CD4-positive, alpha-beta memory T cell (primary cell): ENCODE measurements around the gene TOGARAM1. TPM values are rescaled to one million over a fixed set of nuclear protein-coding genes. Genes with fewer than 3 reads are reported as not detected.

Source experiments
- CTCF ChIA-PET: fragments of 350-600 bp; sonication (Branson Sonifier 250); formaldehyde crosslinking; loops from one replicate; lab custom pipeline; 2021; ENCODE audit warnings: inconsistent platforms; ENCODE audit not compliant: partially characterized antibody; lab: Charles Lee
- POLR2A ChIA-PET: fragments of 350-600 bp; sonication (Branson Sonifier 250); formaldehyde crosslinking; loops from one replicate; lab custom pipeline; 2021; ENCODE audit not compliant: partially characterized antibody; lab: Charles Lee
- DNase-seq, 5 donors: peaks; one replicate each; pipeline versions ENCODE4 v3.0.0 to v3.0.0-alpha.2; 2020 to 2022; ENCODE audit warnings: mixed read lengths in 1 of 5
- H3K27ac ChIP-seq: one replicate; pipeline ENCODE4 v1.7.0; 2013; ENCODE audit warnings: low read depth, low read length
- H3K27me3 ChIP-seq: 2 replicates; pipeline ENCODE4 v1.7.0; 2013; ENCODE audit warnings: mild to moderate bottlenecking, low read length, moderate library complexity; ENCODE audit not compliant: insufficient read depth
- H3K36me3 ChIP-seq: 2 replicates; pipeline ENCODE4 v1.7.0; 2013; ENCODE audit warnings: mild to moderate bottlenecking, low read length, moderate library complexity; ENCODE audit not compliant: insufficient read depth
- H3K4me1 ChIP-seq: 2 replicates; pipeline ENCODE4 v1.7.0; 2013; ENCODE audit warnings: mild to moderate bottlenecking, low read length, moderate library complexity; ENCODE audit not compliant: insufficient read depth
- H3K4me3 ChIP-seq, 2 donors: one replicate each; pipeline ENCODE4 v1.7.0; 2013; ENCODE audit warnings: low read length in 2 of 2, mild to moderate bottlenecking in 1 of 2
- H3K9me3 ChIP-seq, 2 donors: one replicate each; pipeline ENCODE4 v1.7.0; 2013; ENCODE audit warnings: low read length in 2 of 2, control low read depth in 1 of 2; ENCODE audit not compliant: control insufficient read depth in 1 of 2
- H3K27ac Mint-ChIP-seq, 7 donors: one replicate each; pipeline ENCODE4 v1.8.0; 2020 to 2021; ENCODE audit warnings: mixed read lengths in 7 of 7, mild to moderate bottlenecking in 6 of 7, inconsistent platforms in 3 of 7, moderate library complexity in 3 of 7
- H3K27me3 Mint-ChIP-seq, 2 donors: one replicate each; pipeline ENCODE4 v1.8.0; 2020 to 2021; ENCODE audit warnings: mixed read lengths in 2 of 2
- H3K36me3 Mint-ChIP-seq, 2 donors: one replicate each; pipeline ENCODE4 v1.8.0; 2020 to 2021; ENCODE audit warnings: mixed read lengths in 2 of 2, inconsistent platforms in 1 of 2, mild to moderate bottlenecking in 1 of 2
- H3K4me1 Mint-ChIP-seq, 4 donors: one replicate each; pipeline ENCODE4 v1.8.0; 2020 to 2021; ENCODE audit warnings: mixed read lengths in 4 of 4, mild to moderate bottlenecking in 1 of 4
- H3K4me3 Mint-ChIP-seq, 8 donors: one replicate each; pipeline ENCODE4 v1.8.0; 2020 to 2021; ENCODE audit warnings: mixed read lengths in 8 of 8, mild to moderate bottlenecking in 7 of 8, moderate library complexity in 6 of 8, inconsistent platforms in 3 of 8
- H3K9me3 Mint-ChIP-seq, 8 donors: one replicate each; pipeline ENCODE4 v1.8.0; 2020 to 2021; ENCODE audit warnings: mixed read lengths in 8 of 8, mild to moderate bottlenecking in 5 of 8, inconsistent platforms in 3 of 8, moderate library complexity in 1 of 8
- intact Hi-C: fragments of 100-400 bp; cut with micrococcal nuclease; formaldehyde crosslinking; loops from one replicate; pipeline ENCODE4 v1.15.1; 2023
- polyA plus RNA-seq, 2 donors: library from polyadenylated mRNA; unstranded; fragments of 300-500 nt; fragmentation: Illumina TruSeq; gene quantifications; one replicate each; pipeline ENCODE4 v1.2.3, GENCODE V29; 2021
- total RNA-seq, 2 experiments: library from RNA; stranded (reverse); gene quantifications; one replicate each; pipeline ENCODE4 v1.2.3, GENCODE V29; 2021

TOGARAM1 gene
- total and polyA plus RNA-seq, 4 experiments from 2014 or later = 7.2 to 11.5 (median 10.0) TPM

DNA sequence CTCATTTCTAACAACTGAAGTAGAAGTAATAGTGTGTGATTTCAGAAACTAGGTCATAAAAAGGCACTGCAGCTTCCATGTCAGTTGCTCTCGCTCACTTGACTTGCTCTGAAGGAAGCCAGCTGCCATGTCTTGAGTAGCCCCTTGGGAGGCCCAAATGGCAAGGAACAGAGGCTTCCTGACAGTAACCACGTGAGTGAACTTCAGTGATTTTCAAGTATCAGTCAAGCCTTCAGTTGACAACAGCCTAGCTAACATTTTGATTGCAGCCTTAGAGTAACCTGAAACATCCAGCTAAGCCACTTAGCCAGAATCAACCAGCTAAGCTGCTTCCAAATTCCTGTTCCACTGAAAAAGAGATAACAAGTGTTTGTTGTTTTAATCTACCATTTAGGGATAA lies 26.7 kb downstream of the TOGARAM1 start:
- peaks cover 0 to 2% (median 0%) of the 10 kb centered on the region in 8 donors for H3K9me3 Mint-ChIP-seq
- H3K4me1 Mint-ChIP-seq = peaks cover 7 to 18% (median 9%) of the 10 kb centered on the region in 4 donors
- no peaks in the 10 kb centered on the region for H3K9me3 ChIP-seq
- H3K4me3 Mint-ChIP-seq = no peak overlapping the region
- H3K27ac ChIP-seq = no peak overlapping the region
- intact Hi-C loops = no loop called here
- peak overlapping the region in 2 of 7 donors; percentile 17 to 48 for H3K27ac Mint-ChIP-seq
- no peak overlapping the region for H3K4me3 ChIP-seq
- H3K27me3 Mint-ChIP-seq = no peaks in the 10 kb centered on the region
- H3K27me3 ChIP-seq = no peaks in the 10 kb centered on the region
- ChIA-PET CTCF (no interaction called here), POLR2A (no interaction called here)
- H3K36me3 Mint-ChIP-seq = peaks cover 0 to 2% of the 10 kb centered on the region in 2 donors
- no peaks in the 10 kb centered on the region for H3K4me1 ChIP-seq
- H3K36me3 ChIP-seq = no peaks in the 10 kb centered on the region
- DNase-seq = no peak

DNA sequence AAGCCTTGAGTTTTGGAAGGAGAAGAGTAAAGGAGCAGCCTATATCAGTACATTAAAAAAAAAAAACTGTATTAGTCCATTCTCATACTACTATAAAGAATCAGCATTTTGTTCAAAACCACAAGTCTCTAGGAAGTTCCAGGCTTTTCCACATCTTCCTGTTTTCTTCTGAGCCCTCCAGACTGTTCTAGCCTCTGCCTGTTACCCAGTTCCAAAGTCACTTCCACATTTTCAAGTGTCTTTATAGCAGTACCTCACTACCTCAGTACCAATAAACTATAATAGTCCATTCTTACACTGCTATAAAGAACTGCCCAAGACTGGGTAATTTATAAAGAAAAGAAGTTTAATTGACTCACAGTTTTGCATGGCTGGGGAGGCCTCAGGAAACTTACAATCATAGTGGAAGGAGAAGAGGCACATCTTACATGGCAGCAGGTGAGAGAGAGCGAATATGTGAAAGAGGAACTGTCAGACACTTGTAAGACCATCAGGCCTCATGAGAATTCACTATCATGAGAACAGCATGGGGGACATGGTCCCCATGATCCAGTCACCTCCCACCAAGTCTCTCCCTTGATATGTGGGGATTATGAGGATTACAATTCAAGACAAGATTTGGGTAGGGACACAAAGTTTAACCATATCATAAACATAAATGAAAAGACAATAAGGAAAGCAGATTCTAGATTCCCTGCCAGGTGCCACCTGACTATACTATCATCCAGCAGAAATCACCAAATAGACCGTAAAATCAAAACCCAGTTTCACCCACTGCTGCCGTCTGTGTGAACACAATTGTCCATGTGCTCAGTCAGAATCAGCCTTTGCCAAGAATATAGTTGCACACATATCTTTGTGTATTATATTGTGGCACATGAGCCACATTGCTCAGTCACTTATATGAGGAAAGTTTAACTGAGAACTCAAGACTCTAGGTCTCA lies 27.8 kb downstream of the TOGARAM1 start:
- Mint-ChIP-seq H3K9me3 (peaks cover 0 to 2% (median 0%) of the 10 kb centered on the region in 8 donors), H3K36me3 (peaks cover 0 to 2% of the 10 kb centered on the region in 2 donors)
- CTCF ChIA-PET = interaction anchor here (1.2 kb wide), 1 partner anchor 12 kb away, joined by 3 read pairs; no protein-coding TSS in a partner anchor

DNA sequence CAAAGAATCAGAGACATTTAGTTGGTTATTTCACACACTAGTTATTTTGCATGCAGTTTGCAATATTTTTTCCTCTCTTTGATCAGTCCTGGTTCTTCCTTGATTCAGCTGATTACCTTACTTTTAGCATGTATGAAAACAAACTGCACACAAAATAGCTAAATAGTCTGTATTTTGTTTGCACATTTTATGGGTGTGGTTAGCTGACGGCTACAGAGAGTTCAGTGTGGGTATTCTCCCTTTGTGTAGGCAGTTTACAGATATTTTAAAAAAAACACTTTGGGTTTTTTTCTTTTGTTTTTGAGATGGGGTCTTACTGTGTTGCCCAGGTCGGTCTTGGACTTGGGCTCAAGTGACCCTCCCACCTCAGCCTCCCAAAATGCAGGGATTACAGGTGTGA lies 28.5 kb downstream of the TOGARAM1 start:
- Mint-ChIP-seq H3K27me3 (no peaks in the 10 kb centered on the region), H3K27ac (no peak overlapping the region), H3K4me1 (peaks cover 7 to 18% (median 9%) of the 10 kb centered on the region in 4 donors), H3K4me3 (no peak overlapping the region), H3K9me3 (peaks cover 0 to 2% (median 0%) of the 10 kb centered on the region in 8 donors), H3K36me3 (peaks cover 0 to 2% of the 10 kb centered on the region in 2 donors)
- H3K36me3 ChIP-seq = no peaks in the 10 kb centered on the region
- intact Hi-C loops = no loop called here
- DNase-seq = no peak
- no peak overlapping the region for H3K27ac ChIP-seq
- no peaks in the 10 kb centered on the region for H3K4me1 ChIP-seq
- POLR2A ChIA-PET = no interaction called here
- H3K9me3 ChIP-seq = no peaks in the 10 kb centered on the region
- CTCF ChIA-PET = interaction anchor here (1.2 kb wide), 1 partner anchor 13 kb away, joined by 3 read pairs; no protein-coding TSS in a partner anchor
- H3K4me3 ChIP-seq = no peak overlapping the region
- H3K27me3 ChIP-seq = no peaks in the 10 kb centered on the region

More for the DNA sequence above, 27.8 kb downstream of the TOGARAM1 start:
- no peaks in the 10 kb centered on the region for H3K27me3 ChIP-seq
- H3K4me3 ChIP-seq = no peak overlapping the region
- no peaks in the 10 kb centered on the region for H3K4me1 ChIP-seq
- H3K36me3 ChIP-seq = no peaks in the 10 kb centered on the region
- H3K27ac Mint-ChIP-seq = peak overlapping the region in 3 of 7 donors; percentile 18 to 44 (median 21)
- no peaks in the 10 kb centered on the region for H3K9me3 ChIP-seq
- intact Hi-C loops = no loop called here
- POLR2A ChIA-PET = no interaction called here
- peaks cover 7 to 18% (median 9%) of the 10 kb centered on the region in 4 donors for H3K4me1 Mint-ChIP-seq
- H3K27me3 Mint-ChIP-seq = no peaks in the 10 kb centered on the region
- H3K27ac ChIP-seq = no peak overlapping the region
- no peak overlapping the region for H3K4me3 Mint-ChIP-seq
- DNase-seq = no peak

DNA sequence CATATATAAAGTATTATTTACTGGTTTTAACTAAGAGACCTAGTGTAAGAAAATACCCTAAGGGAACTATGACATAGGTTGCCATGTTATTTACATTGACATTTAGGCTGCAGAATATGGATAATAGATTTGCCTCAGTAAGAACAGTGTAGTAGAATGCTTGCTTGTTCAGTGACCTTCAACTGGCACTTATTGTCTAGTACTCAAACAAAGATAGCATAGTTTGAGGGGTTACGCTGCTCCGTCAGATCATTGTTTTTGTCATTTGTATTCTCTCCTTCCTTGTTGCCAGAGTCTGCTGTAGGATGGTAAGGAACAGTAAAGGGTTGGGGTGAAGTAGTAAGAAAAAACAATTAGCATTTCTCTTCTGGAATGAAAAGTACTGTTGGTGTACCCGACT lies 33.2 kb downstream of the TOGARAM1 start:
- ChIA-PET CTCF (no interaction called here), POLR2A (no interaction called here)
- Histone ChIP-seq H3K4me3 (no peak overlapping the region), H3K27me3 (no peaks in the 10 kb centered on the region), H3K9me3 (no peaks in the 10 kb centered on the region), H3K27ac (no peak overlapping the region), H3K4me1 (no peaks in the 10 kb centered on the region), H3K36me3 (no peaks in the 10 kb centered on the region)
- DNase-seq = no peak
- Mint-ChIP-seq H3K36me3 (peaks cover 25 to 27% of the 10 kb centered on the region in 2 donors), H3K27me3 (no peaks in the 10 kb centered on the region), H3K4me1 (peaks cover 3 to 8% (median 4%) of the 10 kb centered on the region in 4 donors), H3K4me3 (no peak overlapping the region), H3K27ac (peak overlapping the region in 1 of 7 donors; percentile 27), H3K9me3 (no peaks in the 10 kb centered on the region)
- intact Hi-C loops = no loop called here

DNA sequence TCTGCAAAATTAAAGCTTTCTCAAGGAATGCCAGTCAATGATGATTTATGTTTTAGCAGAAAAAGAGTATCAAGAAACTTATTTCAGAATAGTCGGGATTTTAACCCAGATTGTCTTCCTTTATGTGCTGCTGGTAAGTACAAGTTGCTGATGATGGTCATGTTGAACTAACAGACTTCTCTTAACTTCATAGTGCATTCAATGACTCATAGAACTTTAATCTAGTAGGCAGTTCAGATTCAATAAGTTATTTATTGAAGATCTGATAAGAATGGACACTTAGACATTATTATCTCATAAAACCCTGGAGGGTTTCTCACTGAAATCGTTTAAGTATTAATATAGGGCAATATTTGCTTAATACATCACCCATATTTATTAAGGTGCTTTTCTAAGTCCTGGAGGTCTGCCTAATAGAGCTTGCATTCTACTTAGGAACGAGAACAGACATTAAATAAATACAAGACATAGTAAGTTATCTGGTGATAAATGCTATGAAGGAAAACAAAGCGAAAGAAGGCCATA lies 33.8 kb downstream of the TOGARAM1 start:
- Histone ChIP-seq H3K27ac (no peak overlapping the region), H3K9me3 (no peaks in the 10 kb centered on the region), H3K27me3 (no peaks in the 10 kb centered on the region), H3K36me3 (no peaks in the 10 kb centered on the region), H3K4me1 (no peaks in the 10 kb centered on the region), H3K4me3 (no peak overlapping the region)
- H3K4me3 Mint-ChIP-seq = no peak overlapping the region
- H3K4me1 Mint-ChIP-seq = peaks cover 0 to 4% (median 0%) of the 10 kb centered on the region in 4 donors
- no peak overlapping the region for H3K27ac Mint-ChIP-seq
- DNase-seq = no peak
- ChIA-PET CTCF (no interaction called here), POLR2A (no interaction called here)
- H3K27me3 Mint-ChIP-seq = no peaks in the 10 kb centered on the region
- H3K36me3 Mint-ChIP-seq = peaks cover 28 to 31% of the 10 kb centered on the region in 2 donors
- intact Hi-C loops = no loop called here
- no peaks in the 10 kb centered on the region for H3K9me3 Mint-ChIP-seq

DNA sequence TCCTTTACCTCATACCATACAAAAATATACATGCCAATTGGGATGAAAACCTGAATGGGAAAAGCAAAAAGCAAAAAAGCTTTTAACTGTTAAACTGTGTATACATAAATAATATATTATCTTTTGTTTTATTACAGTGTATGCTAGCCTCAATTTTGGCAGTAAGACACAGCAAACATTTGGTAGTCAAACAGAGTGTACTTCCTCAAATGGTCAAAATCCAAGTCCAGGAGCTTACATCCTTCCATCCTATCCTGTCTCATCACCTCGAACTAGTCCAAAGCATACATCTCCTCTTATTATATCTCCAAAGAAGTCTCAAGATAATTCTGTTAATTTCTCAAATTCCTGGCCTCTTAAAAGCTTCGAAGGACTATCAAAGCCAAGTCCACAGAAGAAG lies 41.9 kb downstream of the TOGARAM1 start:
- no peak overlapping the region for H3K27ac Mint-ChIP-seq
- no peaks in the 10 kb centered on the region for H3K36me3 ChIP-seq
- no peaks in the 10 kb centered on the region for H3K4me1 ChIP-seq
- peaks cover 16 to 28% of the 10 kb centered on the region in 2 donors for H3K36me3 Mint-ChIP-seq
- H3K4me1 Mint-ChIP-seq = no peaks in the 10 kb centered on the region
- no peaks in the 10 kb centered on the region for H3K27me3 ChIP-seq
- no peaks in the 10 kb centered on the region for H3K27me3 Mint-ChIP-seq
- no peaks in the 10 kb centered on the region for H3K9me3 Mint-ChIP-seq
- DNase-seq = no peak
- intact Hi-C loops = no loop called here
- ChIA-PET POLR2A (no interaction called here), CTCF (no interaction called here)
- H3K4me3 ChIP-seq = no peak overlapping the region
- no peak overlapping the region for H3K4me3 Mint-ChIP-seq
- H3K9me3 ChIP-seq = no peaks in the 10 kb centered on the region
- no peak overlapping the region for H3K27ac ChIP-seq

DNA sequence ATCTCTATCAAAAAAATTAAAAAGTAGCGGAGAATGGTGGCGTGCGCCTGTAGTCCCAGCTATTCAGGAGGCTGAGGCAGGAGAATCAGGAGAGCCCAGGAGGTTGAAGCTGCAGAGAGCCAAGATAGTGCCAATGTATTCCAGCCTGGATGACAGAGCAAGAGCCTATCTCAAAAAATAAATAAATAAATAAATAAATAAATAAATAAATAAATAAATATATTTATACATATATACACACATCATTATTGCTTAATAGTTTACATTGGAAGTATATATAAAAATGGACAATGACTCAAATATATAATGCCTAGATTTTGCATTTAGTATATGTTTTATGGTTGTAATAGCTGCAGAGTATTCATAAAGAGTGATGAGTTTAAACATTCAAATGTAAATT lies 53.1 kb downstream of the TOGARAM1 start:
- POLR2A ChIA-PET = no interaction called here
- no peaks in the 10 kb centered on the region for H3K27me3 ChIP-seq

More for the DNA sequence above, 53.1 kb downstream of the TOGARAM1 start:
- no peaks in the 10 kb centered on the region for H3K4me1 Mint-ChIP-seq
- H3K27me3 Mint-ChIP-seq = no peaks in the 10 kb centered on the region
- Histone ChIP-seq H3K4me1 (no peaks in the 10 kb centered on the region), H3K27ac (no peak overlapping the region), H3K36me3 (no peaks in the 10 kb centered on the region), H3K9me3 (no peaks in the 10 kb centered on the region), H3K4me3 (no peak overlapping the region)
- H3K9me3 Mint-ChIP-seq = no peaks in the 10 kb centered on the region
- H3K4me3 Mint-ChIP-seq = no peak overlapping the region
- intact Hi-C loops = no loop called here
- no peak overlapping the region for H3K27ac Mint-ChIP-seq
- CTCF ChIA-PET = no interaction called here
- no peak for DNase-seq
- H3K36me3 Mint-ChIP-seq = peaks cover 14 to 28% of the 10 kb centered on the region in 2 donors
